SK-N-DZ (cell line): Measurements from ENCODE around the gene SPIRE1.
"Not testable (repeated sequence)": the region's sequence is repeated elsewhere in the genome, so short reads cannot be mapped to it uniquely, and the experiment has no call there.

Source experiments
- DNase-seq: peaks from one replicate; pipeline ENCODE4 v3.0.0-alpha.2; 2015; ENCODE audit warnings: low spot score

The SPIRE1 gene

DNA sequence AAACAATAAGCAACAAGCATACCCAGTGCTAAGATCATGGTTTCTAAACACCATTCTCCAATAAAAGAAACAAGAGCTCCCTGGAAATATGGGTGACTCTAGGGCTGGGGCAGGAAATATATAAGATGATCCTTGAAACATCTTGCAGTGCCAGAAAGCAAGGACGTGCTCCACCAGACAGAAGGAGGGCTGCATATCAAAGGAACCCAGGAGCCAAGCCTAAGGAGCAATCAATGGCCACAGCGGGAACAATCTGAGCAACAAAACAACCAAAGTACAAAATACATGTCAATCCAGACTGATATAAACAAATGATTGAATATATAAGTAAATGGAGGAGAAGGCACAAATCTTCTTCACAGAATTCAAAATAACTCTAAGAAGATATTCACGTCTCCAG, 10.1 kb downstream of the SPIRE1 start:
- DNase-seq = no peak

DNA sequence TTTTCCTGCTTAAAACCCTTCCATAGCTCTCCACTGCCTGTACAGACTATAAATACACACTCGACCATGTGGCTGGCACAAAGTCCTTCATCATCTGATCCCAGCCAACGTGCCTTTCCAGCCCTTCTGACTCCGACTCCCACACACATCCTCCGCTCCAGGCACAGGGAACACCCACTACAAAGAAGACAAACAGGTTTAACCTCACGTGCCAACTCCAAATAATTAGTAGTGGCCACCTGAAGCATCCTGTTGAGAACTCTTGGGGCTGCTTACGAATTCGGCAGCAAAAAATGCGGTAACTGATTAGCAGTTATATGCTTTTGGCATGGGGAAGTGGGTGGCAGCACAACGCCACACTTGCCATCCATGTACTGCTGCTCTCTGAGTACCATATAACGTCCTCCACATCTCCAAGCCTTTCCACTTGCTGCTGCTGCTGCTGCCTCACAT, 12.1 kb downstream of the SPIRE1 start:
- DNase-seq = no peak

DNA sequence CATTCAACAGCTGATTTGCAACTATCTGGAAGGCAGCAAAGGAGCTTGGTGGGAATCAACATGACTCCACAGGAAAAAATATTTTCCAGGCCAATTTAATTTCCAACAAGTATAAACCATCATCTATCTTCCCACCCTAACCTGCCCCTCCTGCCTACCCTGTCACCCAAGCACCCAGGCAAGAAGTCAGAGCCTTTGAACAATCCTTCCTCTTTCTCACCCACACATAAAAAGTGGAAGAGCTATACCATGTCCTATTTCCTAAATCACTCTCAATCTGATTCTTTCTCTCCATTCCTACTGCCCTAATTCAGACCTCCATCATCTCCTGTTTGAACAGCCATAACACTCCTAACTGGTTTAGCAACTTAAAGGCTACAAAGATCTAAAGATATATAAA, 12.7 kb downstream of the SPIRE1 start:
- DNase-seq = no peak

DNA sequence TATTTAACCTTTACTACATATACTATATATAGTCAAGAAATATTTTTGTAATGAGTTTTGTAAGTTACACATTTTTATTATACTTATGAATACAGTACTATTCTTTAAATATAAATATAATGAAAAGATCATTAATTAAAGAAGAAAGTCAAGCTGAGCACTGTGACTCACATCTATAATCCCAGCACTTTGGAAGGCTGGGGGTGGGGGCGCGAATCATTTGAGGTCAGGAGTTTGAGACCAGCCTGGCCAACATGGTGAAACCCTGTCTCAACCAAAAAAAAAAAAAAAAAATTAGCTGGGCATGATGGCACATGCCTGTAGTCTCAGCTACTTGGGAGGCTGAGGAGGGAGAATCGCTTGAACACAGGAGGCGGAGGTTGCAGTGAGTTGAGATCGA, 14.2 kb downstream of the SPIRE1 start:
- DNase-seq = not testable (repeated sequence)

DNA sequence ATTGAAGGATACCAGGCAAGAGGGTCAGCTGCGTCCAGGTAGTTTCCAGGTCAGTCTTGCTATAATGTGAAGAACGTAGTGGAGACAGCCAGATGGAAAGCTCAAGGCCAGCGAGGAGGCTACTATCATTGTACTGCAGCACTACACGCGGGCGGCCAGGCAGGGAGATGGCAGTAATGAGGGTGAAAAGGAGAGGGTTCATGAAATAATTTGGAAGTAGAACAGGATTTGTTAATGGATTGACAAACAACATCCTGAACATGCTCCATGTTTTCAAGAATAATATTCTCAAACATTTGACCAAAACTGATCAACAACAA, 17.1 kb downstream of the SPIRE1 start:
- no peak for DNase-seq

DNA sequence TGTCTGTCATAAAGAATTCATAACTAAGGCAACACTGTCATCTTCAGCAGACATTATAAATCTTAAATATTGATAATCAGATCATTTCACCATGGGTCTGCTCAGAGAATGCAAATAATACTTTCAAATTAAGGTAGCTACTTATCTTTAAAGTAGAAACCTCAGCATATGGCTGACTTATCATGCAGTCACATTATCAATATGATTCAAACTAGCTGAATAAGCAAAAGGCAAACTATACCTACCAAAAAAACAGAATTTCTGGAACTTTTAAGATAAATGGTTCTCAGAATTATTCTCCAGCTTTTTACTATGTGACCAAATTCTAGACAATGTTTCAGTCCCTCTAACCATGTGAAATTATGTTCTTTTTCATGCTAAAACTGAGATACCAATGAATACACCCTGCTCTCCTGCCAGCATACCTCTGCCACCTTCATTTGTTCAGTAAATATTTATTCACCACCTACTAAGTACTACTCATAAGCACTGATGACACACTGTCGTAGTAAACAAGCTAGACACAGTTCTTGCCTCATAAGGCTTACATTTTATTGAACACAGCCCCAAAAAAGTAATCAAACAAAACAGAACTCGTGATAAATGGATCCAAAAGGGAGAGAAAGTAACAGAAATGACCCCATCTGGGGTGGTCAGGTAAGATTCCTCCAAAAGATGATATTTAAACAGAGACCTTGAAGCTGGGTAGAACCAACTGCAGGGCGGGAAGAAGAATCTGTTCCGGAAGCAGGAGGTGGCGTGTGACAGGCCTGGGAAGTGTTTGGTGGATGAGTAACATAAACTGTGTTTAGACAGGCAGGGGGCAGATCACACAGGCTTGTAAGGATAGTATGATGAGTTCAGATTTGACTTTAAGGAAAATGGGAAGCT, 17.7 kb downstream of the SPIRE1 start:
- DNase-seq = no peak

DNA sequence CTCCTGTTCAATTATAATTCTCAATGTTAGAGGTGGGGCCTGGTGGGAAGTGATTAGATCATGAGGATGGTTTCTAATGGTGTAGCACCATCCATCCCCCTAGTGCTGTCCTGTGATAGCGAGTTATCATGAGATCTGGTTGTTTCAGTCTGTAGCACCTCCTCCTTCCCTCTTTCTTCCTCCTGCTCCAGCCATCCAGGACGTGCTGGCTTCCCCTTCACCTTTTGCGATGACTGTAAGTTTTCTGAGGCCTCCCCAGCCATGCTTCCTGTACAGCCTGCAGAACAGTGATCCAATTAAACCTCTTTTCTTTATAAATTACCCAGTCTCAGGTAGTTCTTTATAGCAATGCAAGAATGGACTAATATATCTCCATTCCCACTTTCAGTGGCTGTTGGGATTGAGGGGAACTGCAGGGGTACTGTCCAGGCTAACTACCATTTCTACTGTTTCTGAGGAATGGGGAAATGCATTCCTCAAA, 19.2 kb downstream of the SPIRE1 start:
- DNase-seq = no peak

DNA sequence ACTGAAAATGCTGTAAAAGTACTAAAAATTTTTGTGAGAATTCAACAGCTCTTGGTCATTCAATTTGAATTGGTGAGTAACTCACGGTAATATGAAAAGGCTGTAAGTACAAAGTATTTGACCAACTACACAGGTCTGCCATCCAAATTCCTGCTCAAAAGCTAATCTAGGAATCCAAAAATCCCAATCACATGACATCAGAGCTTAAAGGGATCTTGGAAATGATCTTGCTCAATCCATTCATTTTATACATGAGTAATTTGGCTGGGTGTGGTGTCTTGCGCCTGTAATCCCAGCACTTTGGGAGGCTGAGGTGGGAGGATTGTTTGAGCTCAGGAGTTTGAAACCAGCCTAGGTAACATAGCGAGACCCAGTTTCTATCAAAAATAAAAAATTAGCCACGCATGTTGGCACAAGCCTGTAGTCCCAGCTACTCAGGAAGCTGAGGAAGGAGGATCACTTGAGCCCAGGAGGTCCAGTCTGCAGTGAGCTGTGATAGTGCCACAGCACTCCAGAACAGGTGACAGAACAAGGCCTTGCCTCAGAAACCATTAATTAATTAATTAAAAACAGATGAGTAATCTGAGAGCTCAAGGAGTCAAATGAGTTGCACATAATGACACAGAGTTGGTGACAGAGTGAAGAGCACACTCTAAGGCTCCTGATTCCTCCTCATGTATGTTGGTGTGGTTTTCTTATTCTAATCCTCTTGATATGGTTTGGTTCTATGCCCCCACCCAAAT, 19.8 kb downstream of the SPIRE1 start:
- DNase-seq = no peak

DNA sequence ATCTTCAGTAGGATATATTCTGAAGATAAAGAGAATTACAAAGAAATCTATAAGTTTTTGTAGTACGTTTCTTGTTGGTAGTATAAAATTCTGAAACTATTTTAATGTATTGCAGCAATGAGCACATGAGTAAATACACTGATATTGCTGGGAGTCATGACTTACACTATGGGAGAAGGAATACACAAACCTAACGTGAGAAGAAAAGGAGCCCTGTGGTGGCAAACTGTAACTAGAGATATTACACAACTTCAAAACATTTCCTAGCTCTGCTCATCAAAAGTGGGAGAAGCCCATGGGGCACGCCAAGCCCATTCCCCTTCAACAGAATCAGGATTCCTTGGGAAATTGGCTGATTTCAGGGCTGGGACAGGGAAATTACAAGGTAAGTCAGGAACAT, 20.5 kb downstream of the SPIRE1 start:
- no peak for DNase-seq

DNA sequence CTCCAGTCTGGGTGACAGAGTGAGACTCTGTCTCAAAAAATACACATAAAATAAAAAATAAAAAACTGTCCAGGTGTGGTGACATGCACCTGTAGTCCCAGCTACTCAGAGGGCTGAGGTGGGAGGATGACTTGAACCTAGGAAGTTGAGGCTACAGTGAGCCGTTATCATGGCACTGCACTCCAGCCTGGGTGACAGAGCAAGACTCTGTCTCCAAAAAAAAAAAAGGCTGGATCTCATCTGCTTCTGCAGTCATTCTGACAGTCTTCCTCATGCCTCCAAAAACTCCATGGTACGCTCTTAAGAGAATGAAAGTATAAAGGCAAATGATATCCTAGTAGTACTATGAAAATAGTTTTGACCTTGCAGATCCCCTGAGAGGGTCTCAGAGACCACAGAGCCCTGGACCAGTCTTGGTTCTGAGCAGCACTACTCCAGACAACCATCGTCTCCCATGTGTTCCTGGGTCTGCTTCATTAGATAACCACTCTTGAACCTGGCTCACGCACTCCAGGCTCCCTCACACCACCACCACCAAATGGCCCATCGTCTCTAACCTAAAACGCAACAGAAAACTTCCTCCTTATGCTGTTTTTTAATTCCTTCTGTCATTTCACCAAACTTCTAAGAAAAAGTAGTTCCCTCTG, 26.0 kb downstream of the SPIRE1 start:
- no peak for DNase-seq

DNA sequence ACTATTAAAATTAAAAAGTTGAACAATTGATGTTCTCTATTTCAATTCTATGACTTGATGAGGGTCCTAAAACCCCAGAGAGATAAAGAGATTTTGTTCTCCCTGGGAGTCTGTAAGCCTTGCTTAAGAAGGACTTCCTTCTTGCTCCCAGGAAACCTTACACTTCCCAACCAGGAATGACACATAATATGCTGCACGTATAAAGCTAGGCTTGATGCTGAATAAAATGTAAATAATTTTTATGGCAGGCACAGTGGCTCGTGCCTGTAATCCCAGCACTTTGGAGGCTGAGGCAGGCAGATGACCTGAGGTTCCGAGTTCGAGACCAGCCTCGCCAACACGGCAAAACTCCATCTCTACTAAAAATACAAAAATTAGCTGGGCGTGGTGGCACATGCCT, 27.8 kb downstream of the SPIRE1 start:
- no peak for DNase-seq

DNA sequence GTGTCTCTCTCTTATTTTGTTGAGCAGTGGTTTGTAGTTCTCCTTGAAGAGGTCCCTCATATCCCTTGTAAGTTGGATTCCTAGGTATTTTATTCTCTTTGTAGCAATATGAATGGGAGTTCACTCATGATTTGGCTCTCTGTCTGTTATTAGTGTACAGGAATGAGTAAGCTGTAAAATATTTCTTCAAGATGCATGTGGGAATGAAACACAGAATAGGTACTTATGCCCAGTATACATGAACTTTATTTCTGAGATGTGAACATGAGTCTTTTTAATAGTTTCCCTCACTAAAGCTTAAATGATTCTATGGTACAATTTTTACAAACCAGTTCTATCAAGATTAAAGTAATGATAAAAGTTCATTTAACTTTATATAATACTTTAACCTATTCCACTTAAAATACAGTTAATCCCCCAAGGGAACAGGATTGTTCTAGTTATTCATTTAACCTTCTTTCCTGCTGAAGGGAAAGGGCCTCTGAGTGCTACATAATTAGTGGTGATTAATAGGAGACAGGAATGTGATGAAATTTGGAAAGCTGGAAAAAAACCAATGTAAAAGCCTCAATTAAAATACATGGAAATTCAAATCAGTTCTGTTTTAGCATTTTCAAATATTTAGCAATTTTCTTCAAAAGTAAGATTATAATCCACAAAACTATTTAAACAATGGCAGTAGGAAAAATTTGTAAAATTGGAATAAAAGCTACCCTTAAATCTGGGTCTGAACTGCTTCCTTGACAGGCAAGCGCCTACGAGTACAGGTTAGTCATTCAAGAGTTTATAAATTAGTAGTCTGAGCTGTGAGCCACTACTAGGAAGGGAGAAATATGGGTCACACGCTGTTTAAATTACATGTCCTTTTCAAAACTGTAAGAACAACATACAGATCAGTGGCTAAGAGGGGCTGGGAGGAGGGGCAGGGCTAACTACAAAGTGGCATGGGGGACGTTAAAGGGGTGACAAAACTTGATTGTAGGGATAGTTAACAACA, 28.9 kb downstream of the SPIRE1 start:
- DNase-seq = no peak

DNA sequence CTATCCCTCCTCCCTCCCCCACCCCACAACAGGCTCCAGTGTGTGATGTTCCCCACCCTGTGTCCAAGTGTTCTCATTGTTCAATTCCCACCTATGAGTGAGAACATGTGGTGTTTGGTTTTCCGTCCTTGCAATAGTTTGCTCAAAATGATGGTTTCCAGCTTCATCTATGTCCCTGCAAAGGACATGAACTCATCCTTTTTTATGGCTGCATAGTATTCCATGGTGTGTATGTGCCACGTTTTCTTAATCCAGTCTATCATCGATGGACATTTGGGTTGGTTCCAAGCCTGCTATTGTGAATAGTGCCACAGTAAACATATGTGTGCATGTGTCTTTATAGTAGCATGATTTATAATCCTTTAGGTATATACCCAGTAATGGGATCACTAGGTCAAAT, 30.7 kb downstream of the SPIRE1 start:
- not testable (repeated sequence) for DNase-seq

DNA sequence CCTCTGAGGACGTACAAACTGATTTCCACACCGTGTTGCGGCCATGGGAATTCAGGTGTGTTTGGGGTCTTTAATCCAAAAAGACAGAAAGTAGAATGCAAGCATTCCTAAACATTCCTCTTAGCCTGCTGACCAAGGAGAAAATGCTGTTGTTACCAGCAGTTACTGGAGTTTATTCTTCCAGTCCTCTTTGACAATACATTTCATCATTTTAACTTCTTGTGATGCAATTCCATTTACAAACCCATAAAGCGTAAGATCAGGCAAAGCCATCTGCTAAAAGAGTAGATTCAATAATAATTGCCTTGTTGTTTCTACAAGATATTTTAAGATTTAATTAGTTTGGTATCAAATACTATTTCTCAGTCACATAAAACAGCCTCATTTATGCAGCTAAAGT, 32.7 kb downstream of the SPIRE1 start:
- no peak for DNase-seq

DNA sequence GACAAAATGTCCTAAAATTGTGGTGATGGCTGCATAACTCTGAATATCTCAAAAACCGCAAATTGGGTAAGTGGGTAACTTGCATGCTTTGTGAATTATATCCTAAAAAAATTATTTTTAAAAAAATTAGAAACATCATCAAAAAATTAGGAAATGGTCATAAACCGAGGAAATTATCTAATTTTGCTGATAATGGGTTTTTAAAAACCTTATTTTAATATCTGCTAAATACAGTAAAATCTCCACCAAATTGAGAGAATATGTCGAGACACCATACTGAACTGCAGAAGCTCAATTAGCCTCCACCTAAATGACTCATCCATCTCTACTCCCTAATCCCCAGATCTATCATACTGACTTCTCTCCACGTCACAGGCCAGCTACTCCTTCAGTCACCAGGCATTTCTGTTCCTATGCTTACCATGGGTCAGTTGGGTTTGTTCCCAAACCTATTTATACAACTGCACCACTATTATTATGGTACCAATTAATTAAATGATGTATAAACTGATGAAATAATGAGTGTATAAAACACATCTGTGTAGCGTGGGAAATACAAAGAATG, 36.1 kb downstream of the SPIRE1 start:
- DNase-seq = no peak

DNA sequence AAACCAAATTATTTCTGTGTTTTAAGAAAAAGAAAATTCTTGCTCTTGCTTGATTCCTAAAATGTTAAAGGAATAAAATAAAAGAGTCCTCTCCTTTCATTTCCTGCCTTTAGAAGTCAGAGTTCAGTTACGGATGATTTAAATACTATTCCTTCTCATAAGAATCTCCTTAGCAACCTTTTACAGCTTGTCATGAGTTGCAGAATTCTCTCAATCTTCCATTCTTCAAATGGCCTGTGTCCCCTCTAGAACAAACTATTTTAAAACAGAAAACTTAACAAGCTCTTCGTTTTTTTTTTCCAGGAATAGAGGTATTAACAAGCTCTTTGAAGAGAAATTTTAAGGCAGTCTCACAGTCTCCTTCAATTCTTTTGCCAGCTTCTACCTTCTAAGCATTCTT, 42.2 kb downstream of the SPIRE1 start:
- no peak for DNase-seq

DNA sequence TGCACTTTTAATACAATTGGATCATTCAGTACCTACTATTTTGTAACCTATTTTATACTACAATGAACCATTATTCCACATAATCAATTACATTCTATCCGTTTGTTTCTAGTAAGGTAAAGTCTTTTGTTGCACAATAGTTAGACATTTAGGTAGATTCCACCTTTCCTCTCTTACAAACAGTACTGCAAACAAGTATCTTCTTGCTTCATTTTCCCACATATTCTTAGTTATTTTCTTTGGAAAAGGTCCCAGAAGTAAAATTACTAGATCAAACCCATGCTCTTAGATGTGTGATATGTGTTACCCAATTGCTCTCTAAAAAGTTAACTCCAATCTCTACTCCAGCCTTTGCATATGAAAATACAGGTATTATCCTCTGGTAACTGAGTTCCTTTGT, 49.6 kb downstream of the SPIRE1 start:
- no peak for DNase-seq

DNA sequence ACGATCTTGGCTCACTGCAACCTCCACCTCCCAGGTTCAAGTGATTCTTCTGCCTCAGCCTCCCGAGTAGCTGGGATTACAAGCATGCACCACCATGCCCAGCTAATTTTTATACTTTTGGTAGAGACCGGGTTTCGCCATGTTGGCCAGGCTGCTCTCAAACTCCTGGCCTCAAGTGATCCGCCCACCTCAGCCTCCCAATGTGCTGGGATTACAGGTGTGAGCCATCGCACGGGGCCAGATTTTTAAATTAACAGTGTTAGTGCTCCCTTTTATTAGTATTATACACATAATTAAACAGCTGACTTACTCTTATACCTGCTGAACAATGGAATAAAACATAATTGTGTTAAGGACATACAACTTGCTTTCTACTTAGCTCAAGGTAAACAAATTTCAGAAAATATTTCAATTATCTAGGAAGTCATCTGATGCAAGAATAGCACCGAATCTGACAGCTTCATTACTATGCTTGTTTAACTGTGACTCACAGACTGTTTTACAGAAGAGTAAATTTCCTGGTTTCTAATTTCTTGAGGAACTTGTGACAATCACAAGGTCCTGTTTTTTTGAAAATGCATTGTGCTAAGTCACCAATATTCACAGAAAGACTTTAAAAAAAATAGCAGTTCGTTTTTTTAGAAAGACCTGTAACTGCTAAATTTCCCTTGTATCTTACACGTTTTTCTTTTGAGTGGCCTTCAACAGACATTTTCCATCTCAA, 51.2 kb downstream of the SPIRE1 start:
- DNase-seq = no peak

DNA sequence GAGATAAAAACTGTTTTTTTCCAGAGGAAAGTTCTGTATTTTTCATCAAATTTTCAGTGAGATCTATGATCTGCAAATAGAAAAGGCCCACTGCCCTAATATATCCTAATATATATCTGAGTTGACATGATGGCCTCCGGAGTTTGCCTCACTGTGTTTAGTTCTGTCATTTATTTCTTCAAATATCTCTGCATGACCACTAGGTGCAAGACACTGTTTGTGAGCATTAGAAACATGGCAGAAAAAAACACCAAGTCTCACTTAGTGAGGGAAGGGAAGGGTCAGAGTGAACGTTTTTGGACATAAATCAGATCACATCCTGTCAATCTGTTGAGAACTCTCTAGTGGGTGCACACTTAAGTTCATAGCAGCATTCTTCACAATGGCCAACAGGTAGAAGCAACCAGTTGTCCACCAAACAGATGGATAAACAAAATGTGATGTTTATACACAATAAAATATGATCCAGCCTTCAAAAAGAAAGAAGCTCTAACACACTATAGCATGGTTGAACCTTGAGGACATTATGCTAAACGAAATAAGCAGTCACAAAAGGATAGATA, 53.4 kb downstream of the SPIRE1 start:
- DNase-seq = no peak

DNA sequence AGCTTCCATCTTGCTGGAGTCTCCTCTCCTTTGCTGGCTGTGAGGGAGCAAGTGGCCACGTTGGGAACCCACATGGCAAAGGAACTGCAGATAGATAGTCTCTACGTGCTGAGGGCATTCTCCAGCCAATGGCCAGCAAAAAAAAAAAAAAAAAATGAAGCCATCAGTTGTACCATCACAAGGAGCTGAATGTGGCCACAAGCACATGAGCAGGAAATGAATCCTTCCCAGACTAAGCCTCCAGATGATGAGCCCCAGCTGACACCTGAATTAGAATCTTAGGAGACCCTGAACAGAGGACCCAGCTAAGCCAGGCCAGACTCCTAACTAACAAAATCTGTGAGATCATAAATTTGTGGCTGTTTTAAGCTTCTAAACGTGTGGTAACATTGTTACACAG, 57.9 kb downstream of the SPIRE1 start:
- DNase-seq = no peak
